Keratinocyte (primary cell): Measurements from ENCODE around the gene OR1L8. TPM values are rescaled to one million over a fixed set of nuclear protein-coding genes. Genes with fewer than 3 reads are reported as not detected.

ENCODE experiments used
- DNase-seq: peaks from one replicate; pipeline ENCODE4 v3.0.0-alpha.2; 2011; ENCODE audit warnings: low read depth, missing footprints, low spot score
- FAIRE-seq: peaks from 2 replicates; lab custom pipeline; 2011; peaks lifted over from hg19 to GRCh38; lab: Jason Lieb, UNC
- H2AFZ ChIP-seq: 2 replicates; pipeline ENCODE4 v1.6.0; 2012; ENCODE audit warnings: low read length, control low read depth, inconsistent platforms; ENCODE audit not compliant: control insufficient read depth
- H3K27ac ChIP-seq: 2 replicates; pipeline ENCODE4 v1.5.1; 2011; ENCODE audit warnings: low read length; ENCODE audit not compliant: control insufficient read depth, insufficient read depth
- H3K27me3 ChIP-seq: 3 replicates; pipeline ENCODE4 v1.6.0; 2011; ENCODE audit warnings: low read length; ENCODE audit not compliant: control insufficient read depth, insufficient read depth; ENCODE audit errors: extremely low read depth
- H3K36me3 ChIP-seq, 2 experiments: 2 replicates in 1 of 2; 3 replicates in 1 of 2; pipeline ENCODE4 v1.5.1; 2011; ENCODE audit warnings: low read length in 2 of 2, mild to moderate bottlenecking in 1 of 2; ENCODE audit not compliant: control insufficient read depth in 2 of 2, insufficient read depth in 2 of 2; ENCODE audit errors: extremely low read depth in 1 of 2
- H3K4me1 ChIP-seq: 3 replicates; pipeline ENCODE4 v1.5.1; 2011; ENCODE audit warnings: low read length; ENCODE audit not compliant: control insufficient read depth, insufficient read depth; ENCODE audit errors: extremely low read depth
- H3K4me2 ChIP-seq: 3 replicates; pipeline ENCODE4 v1.6.0; 2011; ENCODE audit warnings: low read depth, low read length; ENCODE audit not compliant: control insufficient read depth, insufficient read depth; ENCODE audit errors: extremely low read depth
- H3K4me3 ChIP-seq, 3 experiments: fragments of 200-600 bp in 1 of 3; sonication (generic) in 1 of 3; 2 replicates in 2 of 3; 3 replicates in 1 of 3; pipeline ENCODE4 v1.5.1; 2011 to 2016; ENCODE audit warnings: low read length in 3 of 3, mild to moderate bottlenecking in 3 of 3, control low read depth in 2 of 3, inconsistent platforms in 1 of 3, low read depth in 1 of 3, mixed read lengths in 1 of 3, mixed run types in 1 of 3, moderate library complexity in 1 of 3; ENCODE audit not compliant: control insufficient read depth in 2 of 3, insufficient read depth in 2 of 3; ENCODE audit errors: extremely low read depth in 1 of 3
- H3K79me2 ChIP-seq: 2 replicates; pipeline ENCODE4 v1.6.0; 2012; ENCODE audit warnings: low read length; ENCODE audit not compliant: control insufficient read depth, insufficient read depth
- H3K9ac ChIP-seq: 3 replicates; pipeline ENCODE4 v1.6.0; 2011; ENCODE audit warnings: low read length; ENCODE audit not compliant: control insufficient read depth, insufficient read depth; ENCODE audit errors: extremely low read depth
- H3K9me1 ChIP-seq: 3 replicates; pipeline ENCODE4 v1.6.0; 2011; ENCODE audit warnings: low read length; ENCODE audit not compliant: control insufficient read depth, insufficient read depth; ENCODE audit errors: extremely low read depth
- H3K9me3 ChIP-seq: 2 replicates; pipeline ENCODE4 v1.5.1; 2012; ENCODE audit warnings: low read depth, low read length; ENCODE audit not compliant: control insufficient read depth
- H4K20me1 ChIP-seq: 3 replicates; pipeline ENCODE4 v1.6.0; 2011; ENCODE audit warnings: low read length; ENCODE audit not compliant: control insufficient read depth, insufficient read depth; ENCODE audit errors: extremely low read depth
- EZH2 ChIP-seq: IDR thresholded peaks from one replicate; pipeline ENCODE4 v1.6.1; 2012; ENCODE audit warnings: inconsistent platforms, mild to moderate bottlenecking, low read length, moderate library complexity
- dilution Hi-C: fragments of 300-500 bp; cut with MboI; formaldehyde crosslinking; loops from one replicate; pipeline ENCODE4 v1.7.0; 2020; ENCODE audit warnings: low sequenced_read_pairs; ENCODE audit not compliant: extremely low pct_ligation_motif_present
- polyA plus RNA-seq, 5 experiments: library from polyadenylated mRNA; depleted of rRNA in 3 of 5; stranded (reverse) in 3 of 5; stranded (forward) in 1 of 5; unstranded in 1 of 5; fragments of >200 nt; gene quantifications; 1 replicate in 1 of 5; 2 replicates in 3 of 5; 3 replicates in 1 of 5; pipeline versions ENCODE4 v1.2.1 to v1.2.3, GENCODE V29; 2011 to 2012; ENCODE audit warnings: missing spikeins in 2 of 5, low read depth in 1 of 5, low replicate concordance in 1 of 5
- TF ChIP-seq, protein P1 (sequence below), 3 experiments: IDR thresholded peaks in 1 of 3; conservative IDR thresholded peaks in 1 of 3; optimal IDR thresholded peaks in 1 of 3; 2 replicates in 2 of 3; 3 replicates in 1 of 3; pipeline versions ENCODE3 to v1.5.1; 2011; ENCODE audit warnings: low read length in 3 of 3, mild to moderate bottlenecking in 3 of 3, moderate library complexity in 2 of 3, control low read depth in 1 of 3, inconsistent platforms in 1 of 3; ENCODE audit not compliant: insufficient read depth in 2 of 3; ENCODE audit errors: extremely low read depth in 1 of 3

The OR1L8 gene
- polyA plus RNA-seq, 1 donor (not counting 4 experiments of a cell fraction or from before 2014, with no cell fraction given): not detected

DNA sequence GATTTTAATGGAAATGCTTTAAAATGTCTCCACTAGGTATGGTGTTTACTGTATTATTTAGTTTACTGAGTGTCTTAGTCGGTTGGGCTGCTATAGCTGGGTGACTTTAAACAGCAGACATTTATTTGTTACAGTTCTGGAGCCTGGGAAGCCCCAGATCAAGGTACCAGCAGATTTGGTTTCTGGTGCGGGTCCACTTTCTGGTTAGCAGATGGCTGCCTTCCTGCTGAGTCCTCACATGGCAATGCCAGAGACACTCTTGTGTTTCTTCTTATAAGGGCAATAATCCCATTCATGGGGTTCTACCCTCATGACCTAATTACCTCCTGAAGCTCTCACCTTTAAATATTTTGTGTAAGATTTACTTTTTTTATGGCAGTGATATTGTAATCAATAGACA is 65.0 kb downstream of the OR1L8 start:
- H3K9ac ChIP-seq: no peak overlapping the region
- FAIRE-seq (no peak), DNase-seq (no peak)
- H3K27ac ChIP-seq: no peak overlapping the region
- H3K4me3 ChIP-seq: no peak overlapping the region
- H3K4me2 ChIP-seq: no peak overlapping the region
- H3K9me3 ChIP-seq: no peaks in the 10 kb centered on the region
- H3K4me1 ChIP-seq: no peaks in the 10 kb centered on the region
- no peaks in the 10 kb centered on the region for H3K9me1 ChIP-seq
- dilution Hi-C loops: loop anchor here (25.0 kb wide), 1 partner anchor 219 kb away; the partner anchor contains the start of gene OR1L6
- no peaks in the 10 kb centered on the region for H3K27me3 ChIP-seq
- H2AFZ ChIP-seq: no peak overlapping the region
- no peaks in the 10 kb centered on the region for H3K36me3 ChIP-seq
- H3K79me2 ChIP-seq: no peaks in the 10 kb centered on the region
- no peaks in the 10 kb centered on the region for H4K20me1 ChIP-seq
- TF ChIP-seq, protein P1, sequence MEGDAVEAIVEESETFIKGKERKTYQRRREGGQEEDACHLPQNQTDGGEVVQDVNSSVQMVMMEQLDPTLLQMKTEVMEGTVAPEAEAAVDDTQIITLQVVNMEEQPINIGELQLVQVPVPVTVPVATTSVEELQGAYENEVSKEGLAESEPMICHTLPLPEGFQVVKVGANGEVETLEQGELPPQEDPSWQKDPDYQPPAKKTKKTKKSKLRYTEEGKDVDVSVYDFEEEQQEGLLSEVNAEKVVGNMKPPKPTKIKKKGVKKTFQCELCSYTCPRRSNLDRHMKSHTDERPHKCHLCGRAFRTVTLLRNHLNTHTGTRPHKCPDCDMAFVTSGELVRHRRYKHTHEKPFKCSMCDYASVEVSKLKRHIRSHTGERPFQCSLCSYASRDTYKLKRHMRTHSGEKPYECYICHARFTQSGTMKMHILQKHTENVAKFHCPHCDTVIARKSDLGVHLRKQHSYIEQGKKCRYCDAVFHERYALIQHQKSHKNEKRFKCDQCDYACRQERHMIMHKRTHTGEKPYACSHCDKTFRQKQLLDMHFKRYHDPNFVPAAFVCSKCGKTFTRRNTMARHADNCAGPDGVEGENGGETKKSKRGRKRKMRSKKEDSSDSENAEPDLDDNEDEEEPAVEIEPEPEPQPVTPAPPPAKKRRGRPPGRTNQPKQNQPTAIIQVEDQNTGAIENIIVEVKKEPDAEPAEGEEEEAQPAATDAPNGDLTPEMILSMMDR (optimal IDR thresholded peaks at IDR 0.05 in 1 of 3, IDR thresholded peaks at IDR 0.05 in 1 of 3, conservative IDR thresholded peaks at IDR 0.05 in 1 of 3; ENCODE audit: extremely low read depth in 1 of 3, insufficient read depth in 2 of 3, low read length in 3 of 3): no peak
- no peak for TF ChIP-seq EZH2

Other genes starting within 250 kb of the OR1L8 start
- 2.4 to 4.5 TPM (median 4.0 TPM) in 3 replicates for gene PTGS1, start 212.4 kb downstream of the OR1L8 start, polyA plus RNA-seq
- not detected in 3 replicates for gene OR1J1, start 105.5 kb downstream of the OR1L8 start, polyA plus RNA-seq
- not detected in 3 replicates for gene OR1J2, start 72.6 kb downstream of the OR1L8 start, polyA plus RNA-seq
- gene OR1J4, start 64.2 kb downstream of the OR1L8 start, polyA plus RNA-seq: not detected in 3 replicates
- not detected in 3 replicates for gene OR1N1, start 56.1 kb downstream of the OR1L8 start, polyA plus RNA-seq
- not detected in 3 replicates for gene OR1N2, start 30.3 kb downstream of the OR1L8 start, polyA plus RNA-seq
- gene OR1Q1, start 31.4 kb upstream of the OR1L8 start, polyA plus RNA-seq: not detected in 3 replicates
- not detected in 3 replicates for gene OR1B1, start 74.2 kb upstream of the OR1L8 start, polyA plus RNA-seq
- not detected in 3 replicates for gene OR1L1, start 78.3 kb upstream of the OR1L8 start, polyA plus RNA-seq
- gene OR1L3, start 91.7 kb upstream of the OR1L8 start, polyA plus RNA-seq: not detected in 3 replicates
- gene OR1L4, start 140.6 kb upstream of the OR1L8 start, polyA plus RNA-seq: not detected in 3 replicates
- gene OR1L6, start 158.9 kb upstream of the OR1L8 start, polyA plus RNA-seq: not detected in 3 replicates
- gene OR5C1, start 205.5 kb upstream of the OR1L8 start, polyA plus RNA-seq: not detected in 3 replicates
- not detected in 3 replicates for gene OR1K1, start 216.7 kb upstream of the OR1L8 start, polyA plus RNA-seq
- gene PDCL, start 245.2 kb upstream of the OR1L8 start, polyA plus RNA-seq: 7.3 to 11.5 TPM (median 10.5 TPM) in 3 replicates